Testis (tissue), 2 donors: Measurements from ENCODE around the gene DDX56.
A peak's percentile ranks its signal among the peaks of the same experiment; 100 is the strongest.

Experiments
- CTCF ChIP-seq, 3 experiments: fragments of 450-650 bp in 2 of 3; fragments of 200-600 bp in 1 of 3; sonication (generic) in 1 of 3; IDR thresholded peaks; one replicate each; pipeline ENCODE4 v1.5.1; 2016 to 2019; ENCODE audit warnings: antibody characterized with exemption in 3 of 3, mild to moderate bottlenecking in 2 of 3, moderate library complexity in 1 of 3
- POLR2A ChIP-seq: fragments of 450-650 bp; IDR thresholded peaks from one replicate; pipeline ENCODE4 v1.6.1; 2017; ENCODE audit warnings: antibody characterized with exemption, mild to moderate bottlenecking, moderate library complexity

- peak in 1 of 3 experiments; percentile 9 for TF ChIP-seq CTCF (IDR thresholded peaks at IDR 0.05)
- TF ChIP-seq POLR2A: peak; percentile 50
These were observed 8.3 kb upstream of the DDX56 start, which contains the start of gene TMED4 for GRCh38 chr7:44581879-44582603.
